ENCODE measurements around the gene ILDR2.

GRCh38 chr1:166876540-166876838 is 98.9 kb downstream of the ILDR2 start:
- no peak for TF ChIP-seq EZH2 (optimal IDR thresholded peaks at IDR 0.05; ENCODE audit: low read depth, low read length)
- TF ChIP-seq CTCF (IDR thresholded peaks at IDR 0.05; ENCODE audit: low read length), result peak; percentile 49
